Ovary (tissue), 9 donors: ENCODE measurements around the gene PITPNC1. TPM values are rescaled to one million over a fixed set of nuclear protein-coding genes. Genes with fewer than 3 reads are reported as not detected.

Source experiments
- DNase-seq, 5 donors: peaks; one replicate each; pipeline ENCODE4 v3.0.0-alpha.2; 2019 to 2020
- H3K27ac ChIP-seq, 2 donors: fragments of 200-600 bp; one replicate each; pipeline versions ENCODE4 v1.5.1 to v1.8.0; 2019 to 2022
- H3K27me3 ChIP-seq: fragments of 200-600 bp; one replicate; pipeline ENCODE4 v1.8.0; 2022
- H3K36me3 ChIP-seq: fragments of 200-600 bp; sonication (generic); one replicate; pipeline ENCODE4 v1.5.1; 2019
- H3K4me1 ChIP-seq: one replicate; pipeline ENCODE4 v1.8.1; 2013; ENCODE audit warnings: mild to moderate bottlenecking, moderate library complexity; ENCODE audit not compliant: insufficient read depth
- H3K4me3 ChIP-seq: fragments of 200-600 bp; sonication (generic); one replicate; pipeline ENCODE4 v1.5.1; 2017
- H3K9me3 ChIP-seq, 2 donors: fragments of 200-600 bp in 1 of 2; sonication (generic) in 1 of 2; one replicate each; pipeline versions ENCODE4 v1.5.1 to v1.8.1; 2013 to 2019; ENCODE audit warnings: mild to moderate bottlenecking in 1 of 2, moderate library complexity in 1 of 2
- EP300 ChIP-seq: sonication (generic); formaldehyde crosslinking; IDR thresholded peaks from one replicate; pipeline ENCODE4 v1.6.1; 2017; ENCODE audit warnings: antibody characterized with exemption
- POLR2A ChIP-seq: fragments of 450-650 bp; IDR thresholded peaks from one replicate; pipeline ENCODE4 v1.6.1; 2017; ENCODE audit warnings: antibody characterized with exemption, mild to moderate bottlenecking, moderate library complexity
- WGBS, 3 donors: extraction: QIAGEN DNeasy Blood & Tissue Kit in 1 of 3; methylation state at CpG; one replicate each; pipeline versions ENCODE4 v1.1.5 to v1.1.7; 2013 to 2017; 5-methylcytosine and 5-hydroxymethylcytosine counted together
- intact Hi-C, 4 donors: fragments of 100-400 bp; cut with DNase I; formaldehyde crosslinking; loops; one replicate each; pipeline versions ENCODE4 v1.11.0 to v1.15.1; 2022 to 2023
- polyA plus RNA-seq, 2 donors: library from polyadenylated mRNA; stranded (reverse); fragments of 200-250 nt in 1 of 2; fragments of 350-450 nt in 1 of 2; fragmentation: Illumina TruSeq in 1 of 2; extraction: RNeasy Lipid Tissue Mini Kit (QIAGEN cat#74804) in 1 of 2; gene quantifications; one replicate each; pipeline ENCODE4 v1.2.3, GENCODE V29; 2013 to 2014
- total RNA-seq, 7 donors: library from RNA; depleted of rRNA in 2 of 7; stranded (reverse); fragments of >200 nt in 2 of 7; fragmentation: NEBNext Ultra II Directional in 3 of 7; extraction: Animal tissue kit (Norgen Biotek cat#: 25700) in 3 of 7; gene quantifications; one replicate each; pipeline versions ENCODE4 v1.1.0 to v1.2.4, GENCODE V29; 2016 to 2023
- TF ChIP-seq, protein P1 (sequence below), 3 donors: fragments of 450-650 bp in 2 of 3; fragments of 200-600 bp in 1 of 3; IDR thresholded peaks; one replicate each; pipeline versions ENCODE4 v1.5.1 to v1.8.0; 2016 to 2022; ENCODE audit warnings: antibody characterized with exemption in 3 of 3, mild to moderate bottlenecking in 1 of 3
- donor health status: DM: no; HTN: no; CAD: no; lungs with moderate emphysema.
- donor health status: DM: no; HTN: no; CAD: no.
- donor health status: Bipolar disorder and iron deficiency.
- donor health status: DM: yes; HTN: yes; CAD: no.
- donor health status: DM: no; HTN: no; CAD: no.
- donor health status: DM: yes; HTN: yes; CAD: no.

PITPNC1 gene
- total and polyA plus RNA-seq, 9 donors = 14.9 to 40.9 (median 23.8) TPM

GRCh38 chr17:67585077-67585602 lies 208.1 kb downstream of the PITPNC1 start:
- Histone ChIP-seq H3K9me3 (no peaks in the 10 kb centered on the region), H3K4me3 (no peak overlapping the region), H3K27me3 (no peaks in the 10 kb centered on the region), H3K36me3 (no peaks in the 10 kb centered on the region), H3K27ac (no peak overlapping the region), H3K4me1 (peaks cover 2% of the 10 kb centered on the region)
- no peak for DNase-seq
- no peak for TF ChIP-seq POLR2A
- no peak for TF ChIP-seq EP300
- TF ChIP-seq, protein P1, sequence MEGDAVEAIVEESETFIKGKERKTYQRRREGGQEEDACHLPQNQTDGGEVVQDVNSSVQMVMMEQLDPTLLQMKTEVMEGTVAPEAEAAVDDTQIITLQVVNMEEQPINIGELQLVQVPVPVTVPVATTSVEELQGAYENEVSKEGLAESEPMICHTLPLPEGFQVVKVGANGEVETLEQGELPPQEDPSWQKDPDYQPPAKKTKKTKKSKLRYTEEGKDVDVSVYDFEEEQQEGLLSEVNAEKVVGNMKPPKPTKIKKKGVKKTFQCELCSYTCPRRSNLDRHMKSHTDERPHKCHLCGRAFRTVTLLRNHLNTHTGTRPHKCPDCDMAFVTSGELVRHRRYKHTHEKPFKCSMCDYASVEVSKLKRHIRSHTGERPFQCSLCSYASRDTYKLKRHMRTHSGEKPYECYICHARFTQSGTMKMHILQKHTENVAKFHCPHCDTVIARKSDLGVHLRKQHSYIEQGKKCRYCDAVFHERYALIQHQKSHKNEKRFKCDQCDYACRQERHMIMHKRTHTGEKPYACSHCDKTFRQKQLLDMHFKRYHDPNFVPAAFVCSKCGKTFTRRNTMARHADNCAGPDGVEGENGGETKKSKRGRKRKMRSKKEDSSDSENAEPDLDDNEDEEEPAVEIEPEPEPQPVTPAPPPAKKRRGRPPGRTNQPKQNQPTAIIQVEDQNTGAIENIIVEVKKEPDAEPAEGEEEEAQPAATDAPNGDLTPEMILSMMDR (IDR thresholded peaks at IDR 0.05) = no peak
- intact Hi-C loops = no loop called here
- 90 to 94% (median 92%) methylated on average over 4 of the region's 4 CpGs for WGBS, 3 donors

DNA sequence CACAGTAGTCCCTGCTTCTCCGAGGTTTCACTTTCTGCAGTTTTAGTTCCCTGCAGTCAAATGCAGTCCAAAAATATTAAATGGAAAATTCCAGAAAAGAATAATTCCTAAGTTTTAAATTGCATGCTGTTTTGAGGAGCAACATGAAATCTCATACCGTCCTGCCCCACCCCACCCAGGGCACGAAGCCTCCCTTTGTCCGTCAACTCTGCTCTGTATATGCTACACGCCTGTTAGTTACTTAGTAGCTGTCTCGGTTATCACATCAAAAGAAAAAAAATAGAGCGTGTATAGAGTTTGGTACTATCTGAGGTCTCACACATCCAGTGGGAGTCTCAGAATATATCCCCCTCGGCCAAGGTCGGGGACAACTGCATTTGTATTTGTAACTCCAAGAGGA lies 211.2 kb downstream of the PITPNC1 start:
- no peak for TF ChIP-seq POLR2A
- TF ChIP-seq EP300 = no peak
- TF ChIP-seq, protein P1 (IDR thresholded peaks at IDR 0.05) = no peak
- Histone ChIP-seq H3K9me3 (no peaks in the 10 kb centered on the region), H3K4me1 (no peaks in the 10 kb centered on the region), H3K4me3 (no peak overlapping the region), H3K36me3 (no peaks in the 10 kb centered on the region), H3K27ac (no peak overlapping the region), H3K27me3 (no peaks in the 10 kb centered on the region)
- 17 to 50% (median 18%) methylated on average over 9 of the region's 9 CpGs for WGBS, 3 donors
- no peak for DNase-seq
- intact Hi-C loops = no loop called here

GRCh38 chr17:67594115-67594880 lies 217.2 kb downstream of the PITPNC1 start:
- Histone ChIP-seq H3K27me3 (no peaks in the 10 kb centered on the region), H3K9me3 (no peaks in the 10 kb centered on the region), H3K36me3 (no peaks in the 10 kb centered on the region), H3K4me1 (no peaks in the 10 kb centered on the region), H3K4me3 (no peak overlapping the region), H3K27ac (no peak overlapping the region)
- no peak for TF ChIP-seq POLR2A
- no peak for TF ChIP-seq EP300
- TF ChIP-seq, protein P1 (IDR thresholded peaks at IDR 0.05) = no peak
- 84 to 86% (median 84%) methylated on average over 7 of the region's 7 CpGs for WGBS, 3 donors
- no peak for DNase-seq
- intact Hi-C loops = no loop called here

GRCh38 chr17:67600408-67600807 lies 223.3 kb downstream of the PITPNC1 start:
- intact Hi-C loops = no loop called here
- peaks cover 17% of the 10 kb centered on the region for H3K4me1 ChIP-seq
- H3K27me3 ChIP-seq = no peaks in the 10 kb centered on the region
- TF ChIP-seq EP300 (no peak), POLR2A (no peak)
- TF ChIP-seq, protein P1 (IDR thresholded peaks at IDR 0.05) = no peak
- no peak overlapping the region for H3K4me3 ChIP-seq
- 98 to 100% (median 98%) methylated on average over 2 of the region's 2 CpGs for WGBS, 3 donors
- H3K9me3 ChIP-seq = no peaks in the 10 kb centered on the region
- H3K36me3 ChIP-seq = no peaks in the 10 kb centered on the region
- no peak for DNase-seq
- H3K27ac ChIP-seq = no peak overlapping the region
